HepG2 (cell line): Measurements from ENCODE around the gene ROMO1. TPM values are rescaled to one million over a fixed set of nuclear protein-coding genes. Genes with fewer than 3 reads are reported as not detected.

Experiments used
- BCLAF1 ChIP-seq: fragments of 450-650 bp; IDR thresholded peaks from 2 replicates; pipeline ENCODE4 v1.6.1; 2017; ENCODE audit warnings: mild to moderate bottlenecking
- DBP ChIP-seq: sonication (generic); formaldehyde crosslinking; IDR thresholded peaks from 2 replicates; pipeline ENCODE4 v1.4.0; 2020; ENCODE audit warnings: missing genetic modification reagents; ENCODE audit errors: not compliant biosample characterization
- HDAC6 ChIP-seq: fragments of 200-600 bp; sonication (generic); IDR thresholded peaks from 2 replicates; pipeline ENCODE4 v1.7.0; 2017; ENCODE audit warnings: mild to moderate bottlenecking, antibody characterized with exemption, low read length, low read depth
- HIC2 ChIP-seq: sonication (generic); formaldehyde crosslinking; IDR thresholded peaks from 2 replicates; pipeline ENCODE4 v1.9.0; 2022; ENCODE audit warnings: low read depth, missing genetic modification reagents
- HNF1A ChIP-seq, 2 experiments: sonication (generic) in 1 of 2; formaldehyde crosslinking in 1 of 2; IDR thresholded peaks; 2 replicates each; pipeline versions ENCODE4 v1.4.0 to v1.6.1; 2016 to 2020; ENCODE audit warnings: borderline replicate concordance in 1 of 2, low read depth in 1 of 2, mild to moderate bottlenecking in 1 of 2, missing genetic modification reagents in 1 of 2
- IKZF1 ChIP-seq: fragments of 450-650 bp; IDR thresholded peaks from 2 replicates; pipeline ENCODE4 v1.7.1; 2016
- NFE2L2 ChIP-seq: fragments of 150-350 bp; IDR thresholded peaks from 2 replicates; pipeline ENCODE4 v1.6.1; 2014; ENCODE audit warnings: low read length
- NR2F6 ChIP-seq, 2 experiments: IDR thresholded peaks; 2 replicates each; pipeline ENCODE4 v1.6.1; 2016; ENCODE audit warnings: antibody characterized with exemption in 1 of 2, mild to moderate bottlenecking in 1 of 2
- SATB2 ChIP-seq: sonication (generic); formaldehyde crosslinking; IDR thresholded peaks from 2 replicates; pipeline ENCODE4 v1.5.0; 2020; ENCODE audit warnings: missing genetic modification reagents
- SMAD1 ChIP-seq: sonication (generic); formaldehyde crosslinking; IDR thresholded peaks from 2 replicates; pipeline ENCODE4 v1.4.0; 2020; ENCODE audit warnings: missing genetic modification reagents, low read depth, mild to moderate bottlenecking, borderline replicate concordance
- SP5 ChIP-seq: IDR thresholded peaks from 2 replicates; pipeline ENCODE4 v1.6.1; 2016; ENCODE audit warnings: low read depth, borderline replicate concordance
- TCF7L2 ChIP-seq: IDR thresholded peaks from 2 replicates; pipeline ENCODE4 v1.6.1; 2011; ENCODE audit warnings: mild to moderate bottlenecking, low read depth, low read length, moderate library complexity
- ZBTB10 ChIP-seq: sonication (generic); formaldehyde crosslinking; IDR thresholded peaks from 2 replicates; pipeline ENCODE4 v1.4.0; 2020; ENCODE audit warnings: missing genetic modification reagents, borderline replicate concordance
- ZBTB7A ChIP-seq: sonication (generic); formaldehyde crosslinking; IDR thresholded peaks from 2 replicates; pipeline ENCODE4 v1.8.0; 2022; ENCODE audit warnings: mild to moderate bottlenecking, missing genetic modification reagents
- ZNF33B ChIP-seq: sonication (generic); formaldehyde crosslinking; IDR thresholded peaks from 2 replicates; pipeline ENCODE4 v1.5.1; 2020; ENCODE audit warnings: mild to moderate bottlenecking, missing genetic modification reagents
- ZNF562 ChIP-seq: sonication (generic); formaldehyde crosslinking; IDR thresholded peaks from 2 replicates; pipeline ENCODE4 v1.8.0; 2022; ENCODE audit warnings: missing genetic modification reagents, borderline replicate concordance
- polyA plus RNA-seq, 8 experiments: library from polyadenylated mRNA; depleted of rRNA in 3 of 8; stranded (reverse) in 7 of 8; unstranded in 1 of 8; fragments of >200 nt; fragmentation: Illumina TruSeq in 4 of 8; extraction: Trizol in 4 of 8; gene quantifications; 2 replicates each; pipeline versions ENCODE4 v1.2.1 to v1.2.3, GENCODE V29; 2011 to 2016; ENCODE audit warnings: low read depth in 4 of 8, missing spikeins in 1 of 8, mixed read lengths in 1 of 8; ENCODE audit not compliant: insufficient read depth in 1 of 8
- total RNA-seq, 5 experiments: library from RNA; depleted of rRNA; stranded (reverse); fragments of >200 nt; fragmentation: Illumina TruSeq; extraction: Trizol; gene quantifications; 2 replicates each; pipeline ENCODE4 v1.2.3, GENCODE V29; 2016; ENCODE audit warnings: low read depth in 1 of 5

Gene ROMO1
- total and polyA plus RNA-seq, 2 of the 13 experiments (the other 11 are each of a cell fraction or from before 2014, with no cell fraction given): 636 to 755 TPM

- TF ChIP-seq IKZF1: no peak
- TF ChIP-seq HNF1A (IDR thresholded peaks at IDR 0.05; ENCODE audit: low read depth): no peak
- TF ChIP-seq HNF1A (CRISPR knock-in tag; IDR thresholded peaks at IDR 0.05; ENCODE audit: borderline replicate concordance): no peak
- TF ChIP-seq ZBTB10 (CRISPR knock-in tag): no peak
- TF ChIP-seq TCF7L2: no peak
- no peak for TF ChIP-seq SMAD1 (CRISPR knock-in tag)
- no peak for TF ChIP-seq ZNF33B (CRISPR knock-in tag)
- no peak; the same call in 1 of the 2 replicates for TF ChIP-seq HDAC6
- TF ChIP-seq HIC2 (CRISPR knock-in tag): no peak
- peak; percentile 50; the same call in 1 of the 2 replicates for TF ChIP-seq ZNF562 (CRISPR knock-in tag)
- no peak for TF ChIP-seq DBP (CRISPR knock-in tag)
- no peak for TF ChIP-seq SP5 (CRISPR knock-in tag)
- TF ChIP-seq SATB2 (CRISPR knock-in tag): no peak
- TF ChIP-seq BCLAF1: no peak
- no peak for TF ChIP-seq NR2F6 (IDR thresholded peaks at IDR 0.05)
- no peak for TF ChIP-seq NR2F6 (CRISPR knock-in tag; IDR thresholded peaks at IDR 0.05)
- no peak for TF ChIP-seq ZBTB7A (CRISPR knock-in tag)
- TF ChIP-seq NFE2L2: no peak
These were observed 32.8 kb downstream of the ROMO1 start (continued) for GRCh38 chr20:35731862-35732643.
